Fibroblast of the aortic adventitia (primary cell): Measurements from ENCODE around the gene RPS27. TPM values are rescaled to one million over a fixed set of nuclear protein-coding genes. Genes with fewer than 3 reads are reported as not detected.
"Not testable (repeated sequence)": the region's sequence is repeated elsewhere in the genome, so short reads cannot be mapped to it uniquely, and the experiment has no call there.

Source experiments
- DNase-seq: peaks from one replicate; pipeline ENCODE4 v3.0.0-alpha.2; 2010; ENCODE audit warnings: low read depth
- H3K4me3 ChIP-seq: 2 replicates; pipeline ENCODE4 v1.5.1; 2011; ENCODE audit warnings: low read depth, mild to moderate bottlenecking, control low read depth, low read length, moderate library complexity
- CTCF ChIP-seq: IDR thresholded peaks from 2 replicates; pipeline ENCODE4 v1.5.1; 2011; ENCODE audit warnings: mild to moderate bottlenecking, low read length, control low read depth, inconsistent platforms; ENCODE audit not compliant: insufficient read depth
- total RNA-seq: library from RNA; depleted of rRNA; stranded (reverse); fragments of >200 nt; gene quantifications from 2 replicates; pipeline ENCODE4 v1.2.3, GENCODE V29; 2012; ENCODE audit warnings: low replicate concordance

Gene RPS27
- total RNA-seq, 1 donor = 2,665 TPM

- DNase-seq = peak; percentile 78
- peak within 1 kb of the TSS; percentile 98 for H3K4me3 ChIP-seq
- peak; percentile 12 for TF ChIP-seq CTCF
Observed at GRCh38 chr1:153977250-153978240, 13.0 kb upstream of the RPS27 start, which contains the start of gene JTB. JTB (minus strand) TSS chr1:153977674; CDS start chr1:153977252, 422 bp downstream.

GRCh38 chr1:153978274-153978909, 12.2 kb upstream of the RPS27 start:
- TF ChIP-seq CTCF = no peak
- no peak for DNase-seq
- H3K4me3 ChIP-seq = peak overlapping the region; percentile 98

- not testable (repeated sequence) for DNase-seq, H3K4me3 ChIP-seq
Observed at GRCh38 chr1:153979091-153979490, 11.5 kb upstream of the RPS27 start.

- DNase-seq, H3K4me3 ChIP-seq: not testable (repeated sequence)
Observed at GRCh38 chr1:153981735-153982134, 8.8 kb upstream of the RPS27 start.

GRCh38 chr1:153984123-153984894, 6.3 kb upstream of the RPS27 start:
- peak overlapping the region; percentile 96 for H3K4me3 ChIP-seq
- no peak for TF ChIP-seq CTCF
- DNase-seq = no peak

- peak overlapping the region; percentile 96 for H3K4me3 ChIP-seq
- peak; percentile 70 for DNase-seq
- no peak for TF ChIP-seq CTCF
Observed at GRCh38 chr1:153985341-153985912, 5.1 kb upstream of the RPS27 start.

GRCh38 chr1:153985941-153986761, 4.4 kb upstream of the RPS27 start, which contains the start of gene RAB13:
RAB13 (minus strand) TSS chr1:153986339; CDS start chr1:153986236, 103 bp downstream.
- no peak for TF ChIP-seq CTCF
- peak; percentile 85 for DNase-seq
- H3K4me3 ChIP-seq = peak within 1 kb of the TSS; percentile 96
